GM21360 (cell line): Measurements from ENCODE around the gene LEMD1.

Experiments used
- ATAC-seq: cut with Tn5 transposase; IDR thresholded peaks from one replicate; pipeline ENCODE4 v1.9.1; 2021; ENCODE audit warnings: mild to moderate bottlenecking, moderate library complexity; ENCODE audit not compliant: unreplicated experiment

Gene LEMD1

GRCh38 chr1:205356440-205357139 lies 65.3 kb downstream of the LEMD1 start, which contains the start of gene KLHDC8A:
Gene KLHDC8A, minus strand, starts transcription at chr1:205356922. Its CDS starts 13,318 bp downstream, at chr1:205343604.
- no peak for ATAC-seq

- ATAC-seq = no peak
Measured at GRCh38 chr1:205355075-205355453, 66.8 kb downstream of the LEMD1 start.

- no peak for ATAC-seq
Measured at GRCh38 chr1:205354259-205355074, 67.4 kb downstream of the LEMD1 start.

DNA sequence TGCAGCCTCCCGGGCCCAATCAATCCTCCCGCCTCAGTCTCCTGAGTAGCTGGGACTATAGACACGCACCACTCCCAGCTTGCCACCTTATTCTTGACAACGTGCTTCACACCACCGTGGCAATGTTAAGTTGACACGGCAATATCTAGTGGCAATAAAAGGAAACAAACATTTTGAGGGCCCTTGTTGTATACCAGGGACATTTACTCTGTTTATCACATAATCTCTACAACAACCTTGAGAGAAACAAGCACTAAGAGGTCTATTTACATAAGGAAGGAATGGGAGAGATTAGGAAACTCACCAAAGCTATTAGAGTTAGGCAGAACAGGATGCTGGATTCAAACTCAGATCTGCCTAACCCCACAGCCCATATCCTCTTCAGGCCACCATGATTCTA lies 68.2 kb downstream of the LEMD1 start:
- no peak for ATAC-seq

- ATAC-seq = no peak
Measured at GRCh38 chr1:205353191-205353590, 68.7 kb downstream of the LEMD1 start.

- no peak for ATAC-seq
Measured at GRCh38 chr1:205351984-205352713, 69.7 kb downstream of the LEMD1 start.

GRCh38 chr1:205350691-205351141 lies 71.1 kb downstream of the LEMD1 start:
- ATAC-seq = no peak

- no peak for ATAC-seq
Measured at GRCh38 chr1:205350124-205350523, 71.7 kb downstream of the LEMD1 start.

DNA sequence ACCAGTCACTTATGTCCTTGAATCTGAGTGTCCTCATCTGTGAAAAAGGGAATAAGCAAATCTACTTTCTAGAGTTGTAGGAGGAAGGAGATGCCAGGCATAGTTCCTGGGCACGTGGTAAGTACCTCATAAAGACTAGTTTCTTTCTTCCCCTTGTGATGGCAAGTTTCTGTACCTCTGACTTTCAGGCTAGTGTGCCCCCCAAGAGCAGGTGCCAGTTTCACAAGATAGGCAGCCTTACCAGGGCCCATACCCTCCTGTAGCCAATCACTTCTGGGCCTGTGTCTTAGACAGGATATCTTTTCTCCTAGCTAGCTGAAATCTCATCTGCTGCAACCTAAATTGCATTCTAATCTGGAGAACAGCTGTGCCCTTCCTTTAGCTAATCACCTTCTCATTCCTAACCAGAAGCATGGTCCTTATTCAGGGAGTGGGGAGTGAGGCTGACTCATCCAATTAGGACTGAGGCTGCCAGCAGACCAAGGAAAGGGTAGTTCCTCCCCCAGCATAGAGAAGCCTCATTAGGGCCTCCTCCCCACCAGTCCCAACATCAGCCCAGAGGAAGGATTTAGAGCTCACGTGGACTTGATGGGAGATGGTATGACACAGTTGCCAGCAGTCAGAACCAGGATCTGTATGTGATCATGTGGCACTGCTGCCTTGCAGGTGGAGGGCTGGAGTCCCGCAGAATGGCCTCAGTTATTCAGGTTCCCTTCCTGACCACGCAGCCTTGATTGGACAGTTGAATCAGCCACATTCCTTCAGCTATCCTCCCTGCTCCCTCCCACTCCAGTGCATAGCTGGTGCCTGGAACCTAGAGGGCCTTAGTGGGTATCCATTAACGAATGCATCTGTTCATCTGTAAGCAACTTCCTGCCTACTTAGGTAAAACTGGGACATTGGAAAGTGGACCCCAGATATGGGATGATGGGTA lies 73.0 kb downstream of the LEMD1 start:
- ATAC-seq = no peak

DNA sequence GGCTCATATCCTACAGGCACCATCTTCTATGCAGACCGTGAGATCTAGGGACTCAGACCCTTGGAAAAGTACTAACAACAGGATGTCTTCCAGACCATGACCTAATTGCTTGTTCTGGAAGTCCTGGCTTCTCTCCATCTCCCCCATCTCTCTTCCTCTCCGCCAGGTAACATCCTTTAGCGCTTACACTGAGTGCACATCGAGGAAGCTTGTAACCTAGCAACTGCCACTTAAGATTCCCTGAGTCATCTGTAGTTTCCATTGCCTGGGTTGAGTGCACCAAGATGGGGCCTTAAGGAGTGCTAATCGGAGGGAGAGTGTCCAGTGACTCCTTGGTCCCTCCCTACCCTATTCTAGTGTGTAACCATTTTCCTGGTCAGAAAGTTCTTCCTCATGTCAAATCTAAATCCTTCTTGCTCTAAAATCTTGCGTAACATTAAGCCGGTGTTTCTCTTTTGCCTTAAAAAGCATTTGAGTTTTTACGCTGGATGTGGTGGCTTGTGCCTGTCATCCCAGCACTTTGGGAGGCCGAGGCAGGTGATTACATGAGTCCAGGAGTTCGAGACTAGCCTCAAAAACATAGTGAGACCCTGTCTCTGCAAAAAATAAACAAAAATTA lies 74.8 kb downstream of the LEMD1 start:
- ATAC-seq = no peak

GRCh38 chr1:205345761-205346160 lies 76.1 kb downstream of the LEMD1 start:
- no peak for ATAC-seq

DNA sequence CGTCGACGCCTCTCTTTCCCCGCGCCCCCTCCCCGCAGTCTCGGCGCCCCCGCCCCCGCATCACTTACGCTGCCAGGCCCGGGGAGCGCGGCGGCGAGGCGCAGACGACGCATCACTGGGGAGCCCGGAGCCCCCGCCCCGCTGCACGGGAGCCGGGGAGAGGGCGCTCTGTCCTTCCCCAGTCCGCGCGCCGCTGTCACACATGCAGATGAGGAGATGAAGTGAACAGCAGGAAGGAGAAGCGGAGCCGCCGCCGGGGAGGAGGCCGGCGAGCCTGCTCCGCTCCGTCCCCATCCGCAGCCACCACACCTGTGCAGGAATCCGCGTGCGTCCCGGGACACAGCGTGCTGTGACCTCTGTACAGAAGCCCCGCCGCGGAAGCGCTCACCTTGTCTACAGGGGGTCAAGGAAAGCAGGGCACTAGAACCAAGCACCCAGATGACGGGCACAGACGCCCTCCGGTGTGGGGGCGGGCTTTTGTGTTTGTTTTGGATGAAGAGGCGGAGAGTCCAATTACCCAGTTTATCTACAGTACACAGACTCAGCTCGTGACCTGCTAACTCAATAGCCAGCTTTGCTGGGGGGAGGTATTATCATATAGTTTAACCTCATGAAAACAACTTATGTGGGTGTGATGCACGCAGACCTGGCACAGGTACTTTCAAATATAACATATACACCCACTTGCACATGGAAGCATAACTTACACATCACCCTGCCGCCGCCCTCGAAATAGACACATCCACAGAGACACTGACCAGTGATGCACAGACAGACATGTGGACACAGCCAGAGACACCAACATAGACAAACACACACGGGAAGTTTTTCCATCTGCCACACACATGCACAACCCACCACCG lies 77.6 kb downstream of the LEMD1 start:
- ATAC-seq = no peak

GRCh38 chr1:205343431-205344065 lies 78.3 kb downstream of the LEMD1 start:
- ATAC-seq = no peak

DNA sequence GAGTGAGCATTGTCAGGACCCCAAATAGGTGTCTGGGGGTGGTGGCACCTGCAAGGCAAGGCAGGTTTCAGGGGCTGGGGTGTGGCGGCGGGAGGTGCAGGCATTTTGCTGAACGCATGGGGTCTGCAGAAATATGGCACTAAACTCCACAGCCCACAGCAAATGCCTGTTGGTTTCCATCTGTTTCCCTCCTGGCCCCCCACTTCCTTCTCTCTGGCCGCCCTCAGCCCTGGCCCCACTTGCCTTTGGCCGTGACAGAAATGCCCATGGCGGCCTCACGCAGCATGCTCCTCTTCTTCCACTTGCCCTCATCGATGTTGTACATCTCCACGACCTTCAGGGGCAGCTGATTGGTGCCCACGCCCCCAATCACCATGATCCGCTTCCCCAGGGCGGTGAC lies 78.9 kb downstream of the LEMD1 start:
- no peak for ATAC-seq

DNA sequence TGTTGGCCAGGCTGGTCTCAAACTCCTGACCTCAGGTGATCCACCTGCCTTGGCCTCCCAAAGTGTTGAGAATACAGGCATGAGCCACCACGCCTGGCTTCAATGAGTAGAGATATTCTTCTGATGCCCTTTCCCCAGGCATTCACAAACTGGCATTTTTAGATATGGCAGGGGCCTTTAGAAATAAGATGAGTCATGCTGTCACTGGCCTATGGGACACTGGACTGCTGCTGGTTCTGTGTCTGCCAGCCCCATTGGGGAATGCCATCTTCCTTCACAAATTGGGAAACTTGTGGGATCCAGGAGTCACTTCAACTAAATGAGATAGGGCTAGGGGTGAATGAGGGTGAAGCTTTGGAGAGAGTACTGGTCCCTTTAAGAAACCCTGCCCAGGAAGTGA lies 81.2 kb downstream of the LEMD1 start:
- no peak for ATAC-seq

- ATAC-seq = no peak
Measured at GRCh38 chr1:205339717-205340116, 82.1 kb downstream of the LEMD1 start.

GRCh38 chr1:205339197-205339702 lies 82.6 kb downstream of the LEMD1 start:
- no peak for ATAC-seq

GRCh38 chr1:205338011-205338410 lies 83.8 kb downstream of the LEMD1 start:
- no peak for ATAC-seq
